ENCODE results near the gene EPB41L2. TPM values are rescaled to one million over a fixed set of nuclear protein-coding genes. Genes with fewer than 3 reads are reported as not detected.

The EPB41L2 gene
- total RNA-seq, 4 donors from 2014 or later, result 11.6 to 24.0 (median 14.6) TPM

- no peak for ATAC-seq
- Histone ChIP-seq H3K4me1 (peaks cover 4 to 5% of the 10 kb centered on the region in 2 donors), H3K36me3 (no peaks in the 10 kb centered on the region), H3K9me3 (no peaks in the 10 kb centered on the region), H3K27ac (peak overlapping the region; percentile 62 to 83 (median 74)), H3K27me3 (no peaks in the 10 kb centered on the region), H3K4me3 (peak overlapping the region; percentile 77 to 97 (median 86))
- in situ Hi-C loops (cut with MboI; ENCODE audit: low sequenced_read_pairs in 4 of 4) (no loop called here), intact Hi-C loops (cut with DNase I; ENCODE audit: low total_unique reads) (loop anchor here (2.0 to 5.0 kb wide), 2 partner anchors 71 to 177 kb away; partner anchors contain the start of gene AKAP7)
- TF ChIP-seq CTCF (IDR thresholded peaks at IDR 0.05 in 4 of 5, conservative IDR thresholded peaks at IDR 0.05 in 1 of 5), result no peak
- TF ChIP-seq POLR2A (IDR thresholded peaks at IDR 0.05), result no peak
- DNase-seq, result no peak
These were observed 773 bp upstream of the EPB41L2 start for GRCh38 chr6:131063764-131064272.

- Histone ChIP-seq H3K4me3 (peak overlapping the region; percentile 77 to 97 (median 86)), H3K36me3 (no peaks in the 10 kb centered on the region), H3K27me3 (no peaks in the 10 kb centered on the region), H3K27ac (peak overlapping the region; percentile 62 to 83 (median 74)), H3K9me3 (no peaks in the 10 kb centered on the region), H3K4me1 (peaks cover 4 to 5% of the 10 kb centered on the region in 2 donors)
- intact Hi-C loops (cut with DNase I; ENCODE audit: low total_unique reads) (loop anchor here (2.0 to 5.0 kb wide), 2 partner anchors 72 to 175 kb away; partner anchors contain the start of gene AKAP7), in situ Hi-C loops (cut with MboI; ENCODE audit: low sequenced_read_pairs in 4 of 4) (no loop called here)
- ATAC-seq, result peak; percentile 23 to 38
- TF ChIP-seq POLR2A (IDR thresholded peaks at IDR 0.05) (no peak), CTCF (IDR thresholded peaks at IDR 0.05 in 4 of 5, conservative IDR thresholded peaks at IDR 0.05 in 1 of 5) (no peak)
- DNase-seq, result no peak
These were observed 611 bp downstream of the EPB41L2 start for GRCh38 chr6:131062241-131063027.

GRCh38 chr6:131061751-131062119, 1.3 kb downstream of the EPB41L2 start:
- in situ Hi-C loops (cut with MboI; ENCODE audit: low sequenced_read_pairs in 4 of 4), result no loop called here
- Histone ChIP-seq H3K9me3 (no peaks in the 10 kb centered on the region), H3K27me3 (no peaks in the 10 kb centered on the region), H3K4me1 (peaks cover 4 to 5% of the 10 kb centered on the region in 2 donors), H3K27ac (peak overlapping the region in 3 of 4 donors; percentile 70 to 83 (median 79)), H3K36me3 (no peaks in the 10 kb centered on the region), H3K4me3 (peak overlapping the region; percentile 77 to 97 (median 86))
- intact Hi-C loops (cut with DNase I; ENCODE audit: low total_unique reads), result loop anchor here (2.0 to 5.0 kb wide), 2 partner anchors 73 to 174 kb away; partner anchors contain the start of gene AKAP7
- TF ChIP-seq POLR2A (IDR thresholded peaks at IDR 0.05) (no peak), CTCF (IDR thresholded peaks at IDR 0.05 in 4 of 5, conservative IDR thresholded peaks at IDR 0.05 in 1 of 5) (no peak)
- DNase-seq (no peak), ATAC-seq (no peak)

GRCh38 chr6:131061041-131061750, 1.8 kb downstream of the EPB41L2 start:
- H3K27ac ChIP-seq, result peak overlapping the region in 3 of 4 donors; percentile 70 to 83 (median 79)
- H3K4me3 ChIP-seq, result peak overlapping the region; percentile 77 to 97 (median 86)
- no peaks in the 10 kb centered on the region for H3K36me3 ChIP-seq
- H3K4me1 ChIP-seq, result peaks cover 4 to 5% of the 10 kb centered on the region in 2 donors
- H3K27me3 ChIP-seq, result no peaks in the 10 kb centered on the region
- ATAC-seq (no peak), DNase-seq (no peak)
- no peaks in the 10 kb centered on the region for H3K9me3 ChIP-seq
- in situ Hi-C loops (cut with MboI; ENCODE audit: low sequenced_read_pairs in 4 of 4), result no loop called here
- intact Hi-C loops (cut with DNase I; ENCODE audit: low total_unique reads), result loop anchor here (5.0 kb wide), 1 partner anchor 174 kb away; no protein-coding TSS in a partner anchor
- TF ChIP-seq POLR2A (IDR thresholded peaks at IDR 0.05) (no peak), CTCF (IDR thresholded peaks at IDR 0.05 in 4 of 5, conservative IDR thresholded peaks at IDR 0.05 in 1 of 5) (no peak)
